ENCODE results near the gene PDHA1. TPM values are rescaled to one million over a fixed set of nuclear protein-coding genes. Genes with fewer than 3 reads are reported as not detected.

Gene PDHA1
- total RNA-seq, 4 donors from 2014 or later: 74.2 to 186 (median 117) TPM

- no peak for ATAC-seq
- WGBS, 2 donors (ENCODE audit: low coverage in 1 of 2): 75% methylated on average over 6 of the region's 6 CpGs; no CpG with 5 or more reads in 1 of the 2 donors
Measured at GRCh38 chrX:19360903-19361302, 17.2 kb downstream of the PDHA1 start.

DNA sequence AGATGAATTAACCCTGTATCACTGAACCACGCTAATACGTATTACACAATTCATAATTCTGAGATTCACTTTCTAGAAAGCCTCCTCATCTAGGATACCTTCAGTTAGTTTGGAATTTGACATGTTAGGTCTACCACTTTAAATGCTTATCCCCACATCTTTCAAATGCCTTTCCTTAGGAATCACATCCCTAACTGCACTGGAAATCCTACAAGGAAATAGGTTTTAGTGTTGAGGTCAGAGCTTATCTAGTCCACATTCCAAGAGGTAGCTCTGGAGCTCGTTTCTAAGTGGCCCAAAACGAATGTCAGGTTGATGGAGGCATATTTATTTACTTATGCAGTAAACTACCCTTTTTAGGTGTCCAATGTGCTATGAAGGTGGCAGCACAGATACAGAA lies 18.0 kb downstream of the PDHA1 start:
- 52 to 60% methylated on average over 4 of the region's 4 CpGs for WGBS, 2 donors (ENCODE audit: low coverage in 1 of 2)
- Histone ChIP-seq H3K27me3 (no peaks in the 10 kb centered on the region), H3K36me3 (peaks cover 0 to 73% of the 10 kb centered on the region in 2 donors), H3K4me3 (no peak overlapping the region), H3K4me1 (no peaks in the 10 kb centered on the region), H3K9me3 (no peaks in the 10 kb centered on the region), H3K27ac (no peak overlapping the region)
- TF ChIP-seq EP300 (IDR thresholded peaks at IDR 0.05) (no peak), POLR2AphosphoS5 (IDR thresholded peaks at IDR 0.05) (no peak), POLR2A (IDR thresholded peaks at IDR 0.05) (no peak)
- TF ChIP-seq, protein P1, sequence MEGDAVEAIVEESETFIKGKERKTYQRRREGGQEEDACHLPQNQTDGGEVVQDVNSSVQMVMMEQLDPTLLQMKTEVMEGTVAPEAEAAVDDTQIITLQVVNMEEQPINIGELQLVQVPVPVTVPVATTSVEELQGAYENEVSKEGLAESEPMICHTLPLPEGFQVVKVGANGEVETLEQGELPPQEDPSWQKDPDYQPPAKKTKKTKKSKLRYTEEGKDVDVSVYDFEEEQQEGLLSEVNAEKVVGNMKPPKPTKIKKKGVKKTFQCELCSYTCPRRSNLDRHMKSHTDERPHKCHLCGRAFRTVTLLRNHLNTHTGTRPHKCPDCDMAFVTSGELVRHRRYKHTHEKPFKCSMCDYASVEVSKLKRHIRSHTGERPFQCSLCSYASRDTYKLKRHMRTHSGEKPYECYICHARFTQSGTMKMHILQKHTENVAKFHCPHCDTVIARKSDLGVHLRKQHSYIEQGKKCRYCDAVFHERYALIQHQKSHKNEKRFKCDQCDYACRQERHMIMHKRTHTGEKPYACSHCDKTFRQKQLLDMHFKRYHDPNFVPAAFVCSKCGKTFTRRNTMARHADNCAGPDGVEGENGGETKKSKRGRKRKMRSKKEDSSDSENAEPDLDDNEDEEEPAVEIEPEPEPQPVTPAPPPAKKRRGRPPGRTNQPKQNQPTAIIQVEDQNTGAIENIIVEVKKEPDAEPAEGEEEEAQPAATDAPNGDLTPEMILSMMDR (IDR thresholded peaks at IDR 0.05): no peak
- no peak for ATAC-seq

More at GRCh38 chrX:19360903-19361302, 17.2 kb downstream of the PDHA1 start:
- Histone ChIP-seq H3K27ac (no peak overlapping the region), H3K9me3 (no peaks in the 10 kb centered on the region), H3K4me3 (no peak overlapping the region), H3K4me1 (no peaks in the 10 kb centered on the region), H3K36me3 (peaks cover 0 to 81% of the 10 kb centered on the region in 2 donors), H3K27me3 (no peaks in the 10 kb centered on the region)
- no peak for TF ChIP-seq POLR2AphosphoS5 (IDR thresholded peaks at IDR 0.05)
- no peak for TF ChIP-seq EP300 (IDR thresholded peaks at IDR 0.05)
- TF ChIP-seq POLR2A (IDR thresholded peaks at IDR 0.05): no peak
- TF ChIP-seq, protein P1 (IDR thresholded peaks at IDR 0.05): no peak

- WGBS, 2 donors (ENCODE audit: low coverage in 1 of 2): 100% methylated on average over 1 to 3 of the region's 6 CpGs
- H3K4me3 ChIP-seq: no peak overlapping the region
- TF ChIP-seq POLR2AphosphoS5 (IDR thresholded peaks at IDR 0.05) (no peak), POLR2A (IDR thresholded peaks at IDR 0.05) (no peak), EP300 (IDR thresholded peaks at IDR 0.05) (no peak)
- H3K9me3 ChIP-seq: no peaks in the 10 kb centered on the region
- H3K36me3 ChIP-seq: peaks cover 0 to 11% of the 10 kb centered on the region in 2 donors
- H3K4me1 ChIP-seq: peaks cover 0 to 11% (median 0%) of the 10 kb centered on the region in 3 donors
- no peaks in the 10 kb centered on the region for H3K27me3 ChIP-seq
- no peak overlapping the region for H3K27ac ChIP-seq
- no peak for ATAC-seq
Measured at GRCh38 chrX:19368576-19368975, 24.8 kb downstream of the PDHA1 start.

DNA sequence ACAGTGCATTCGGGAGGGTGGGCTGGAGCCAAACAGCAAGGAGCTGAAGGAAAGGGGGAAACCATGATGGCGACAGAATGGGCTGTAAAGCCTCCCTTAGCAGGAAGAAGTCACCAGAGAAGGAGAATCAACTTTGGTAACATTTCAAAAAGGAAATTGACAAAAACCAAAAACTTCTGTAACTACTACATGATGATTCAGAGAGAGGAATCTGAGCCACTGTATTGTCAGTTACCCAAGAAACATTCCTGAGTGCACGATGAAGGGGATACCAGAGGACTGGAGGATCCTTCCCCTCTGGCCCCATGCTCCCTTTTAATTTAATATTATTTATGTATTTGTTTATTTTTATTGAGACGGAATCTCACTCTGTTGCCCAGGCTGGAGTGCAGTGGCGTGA lies 26.3 kb downstream of the PDHA1 start:
- Histone ChIP-seq H3K9me3 (no peaks in the 10 kb centered on the region), H3K4me1 (peaks cover 0 to 11% (median 0%) of the 10 kb centered on the region in 3 donors), H3K27me3 (no peaks in the 10 kb centered on the region), H3K4me3 (no peak overlapping the region), H3K36me3 (no peaks in the 10 kb centered on the region), H3K27ac (no peak overlapping the region)
- 53 to 93% methylated on average over 3 to 4 of the region's 5 CpGs for WGBS, 2 donors (ENCODE audit: low coverage in 1 of 2)
- ATAC-seq: no peak
- TF ChIP-seq POLR2A (IDR thresholded peaks at IDR 0.05) (no peak), EP300 (IDR thresholded peaks at IDR 0.05) (no peak), POLR2AphosphoS5 (IDR thresholded peaks at IDR 0.05) (no peak)
- TF ChIP-seq, protein P1 (IDR thresholded peaks at IDR 0.05): no peak

DNA sequence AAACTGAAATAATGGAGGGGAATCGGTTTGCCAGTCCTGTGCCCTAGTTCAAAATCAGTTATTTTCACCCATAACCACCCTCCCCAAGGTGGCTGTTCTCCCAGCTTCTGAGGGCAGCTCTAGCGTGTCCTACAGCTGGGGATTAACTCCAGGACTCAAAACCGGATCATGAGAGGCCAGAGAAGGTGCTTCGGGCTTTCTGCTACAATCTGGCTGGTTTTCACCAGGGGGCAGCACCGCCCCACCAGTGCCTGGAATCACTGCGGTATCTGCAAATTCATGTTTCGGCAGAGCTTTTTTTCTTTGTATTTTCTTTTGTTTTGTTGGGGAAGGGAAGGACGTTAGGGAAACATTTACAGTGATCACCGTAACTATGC lies 28.4 kb downstream of the PDHA1 start:
- Histone ChIP-seq H3K4me1 (peaks cover 0 to 11% (median 0%) of the 10 kb centered on the region in 3 donors), H3K27me3 (no peaks in the 10 kb centered on the region), H3K36me3 (no peaks in the 10 kb centered on the region), H3K9me3 (no peaks in the 10 kb centered on the region), H3K4me3 (peak overlapping the region; percentile 29 to 46), H3K27ac (no peak overlapping the region)
- 2 to 25% methylated on average over 4 to 7 of the region's 9 CpGs for WGBS, 2 donors (ENCODE audit: low coverage in 1 of 2)
- TF ChIP-seq, protein P1 (IDR thresholded peaks at IDR 0.05): peak in 3 of 4 experiments; percentile 40 to 72 (median 43)
- TF ChIP-seq EP300 (IDR thresholded peaks at IDR 0.05): no peak
- peak; percentile 66 for ATAC-seq
